Activated CD8-positive, alpha-beta T cell treated with anti-CD3 and anti-CD28 coated beads, Interleukin-2, amount 10 ng/mL, durations not matched to agents 7 days and 5 days (primary cell): ENCODE data around the gene PLCH1. TPM values are rescaled to one million over a fixed set of nuclear protein-coding genes. Genes with fewer than 3 reads are reported as not detected.

Experiments used
- ATAC-seq: fragments of 150-1000 bp; cut with Tn5 transposase; one replicate; pipeline ENCODE4 v1.10.0; 2021; ENCODE audit warnings: moderate library complexity
- CTCF ChIA-PET: fragments of 350-600 bp; sonication (Branson Sonifier 250); formaldehyde crosslinking; loops from one replicate; lab custom pipeline; 2021; ENCODE audit warnings: antibody characterized with exemption; lab: Charles Lee
- POLR2A ChIA-PET: fragments of 350-600 bp; sonication (Branson Sonifier 250); formaldehyde crosslinking; loops from one replicate; lab custom pipeline; 2021; ENCODE audit warnings: antibody characterized with exemption; lab: Charles Lee
- DNase-seq: peaks from one replicate; pipeline ENCODE4 v3.0.0-alpha.2; 2020
- H3K27ac Mint-ChIP-seq: one replicate; pipeline ENCODE4 v1.8.0; 2021; ENCODE audit warnings: mild to moderate bottlenecking, mixed read lengths
- H3K27me3 Mint-ChIP-seq: one replicate; pipeline ENCODE4 v1.8.0; 2021; ENCODE audit warnings: low read depth, mixed read lengths
- H3K36me3 Mint-ChIP-seq: one replicate; pipeline ENCODE4 v1.8.0; 2021; ENCODE audit warnings: low read depth, mixed read lengths
- H3K4me1 Mint-ChIP-seq: one replicate; pipeline ENCODE4 v1.8.0; 2021; ENCODE audit warnings: low read depth, mixed read lengths
- H3K4me3 Mint-ChIP-seq: one replicate; pipeline ENCODE4 v1.8.0; 2021; ENCODE audit warnings: mild to moderate bottlenecking, mixed read lengths
- H3K9me3 Mint-ChIP-seq: one replicate; pipeline ENCODE4 v1.8.0; 2022; ENCODE audit warnings: mixed read lengths; ENCODE audit not compliant: insufficient read depth
- total RNA-seq, 2 experiments: library from RNA; stranded (reverse); gene quantifications; one replicate each; pipeline ENCODE4 v1.2.3, GENCODE V29; 2021

PLCH1 gene
- total RNA-seq, 2 experiments from 2014 or later, result 2.0 to 2.4 TPM

DNA sequence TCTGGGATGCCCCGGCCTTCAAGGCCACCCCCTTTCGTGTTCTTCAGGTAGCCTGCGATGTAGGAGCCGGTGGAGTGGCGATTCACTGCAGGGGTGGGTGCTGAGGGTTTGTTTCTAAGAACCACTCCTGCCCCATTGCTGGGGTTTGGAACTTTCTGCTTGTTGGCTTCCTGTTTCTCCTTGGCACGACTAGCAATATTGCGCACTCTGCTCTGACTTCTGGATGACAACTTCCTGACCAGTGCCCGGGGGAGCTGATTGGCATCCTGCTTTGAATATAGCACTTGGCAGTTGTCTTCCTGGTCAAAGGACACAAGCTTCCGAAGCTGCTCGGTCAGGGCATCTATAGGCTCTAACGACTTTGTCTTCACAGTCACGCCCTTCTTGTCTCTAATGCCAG is 263.8 kb downstream of the PLCH1 start:
- POLR2A ChIA-PET, result no interaction called here
- H3K4me1 Mint-ChIP-seq, result peaks cover 2% of the 10 kb centered on the region

DNA sequence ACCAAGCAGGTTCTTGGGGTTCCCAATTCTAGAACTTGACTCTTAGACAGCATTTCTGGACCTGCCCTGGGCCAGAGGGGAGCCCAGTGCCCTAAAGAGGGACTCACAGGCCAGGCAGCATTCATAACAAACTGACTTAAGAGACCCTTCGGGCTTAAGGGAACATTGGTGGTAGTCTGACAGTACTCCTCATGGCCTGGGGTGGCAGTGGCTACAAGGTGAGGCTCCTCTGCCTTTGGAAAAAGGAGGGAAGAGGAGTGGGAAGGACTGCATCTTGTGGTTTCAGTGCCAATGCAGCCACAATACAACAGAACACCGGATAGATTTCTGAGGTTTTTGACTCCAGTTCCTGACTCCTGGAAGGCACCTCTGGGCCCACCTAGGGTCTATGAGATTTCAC is 279.2 kb downstream of the PLCH1 start:
- no peak for ATAC-seq
- Mint-ChIP-seq H3K9me3 (peaks cover 14% of the 10 kb centered on the region), H3K27me3 (no peaks in the 10 kb centered on the region), H3K36me3 (no peaks in the 10 kb centered on the region), H3K27ac (no peak overlapping the region), H3K4me3 (no peak overlapping the region), H3K4me1 (no peaks in the 10 kb centered on the region)
- ChIA-PET CTCF (no interaction called here), POLR2A (no interaction called here)
- no peak for DNase-seq

More for the DNA sequence above, 263.8 kb downstream of the PLCH1 start:
- H3K27ac Mint-ChIP-seq, result no peak overlapping the region
- ATAC-seq, result no peak
- peaks cover 7% of the 10 kb centered on the region for H3K27me3 Mint-ChIP-seq
- no peaks in the 10 kb centered on the region for H3K36me3 Mint-ChIP-seq
- H3K9me3 Mint-ChIP-seq, result no peaks in the 10 kb centered on the region
- no peak overlapping the region for H3K4me3 Mint-ChIP-seq
- no peak for DNase-seq
- CTCF ChIA-PET, result no interaction called here

DNA sequence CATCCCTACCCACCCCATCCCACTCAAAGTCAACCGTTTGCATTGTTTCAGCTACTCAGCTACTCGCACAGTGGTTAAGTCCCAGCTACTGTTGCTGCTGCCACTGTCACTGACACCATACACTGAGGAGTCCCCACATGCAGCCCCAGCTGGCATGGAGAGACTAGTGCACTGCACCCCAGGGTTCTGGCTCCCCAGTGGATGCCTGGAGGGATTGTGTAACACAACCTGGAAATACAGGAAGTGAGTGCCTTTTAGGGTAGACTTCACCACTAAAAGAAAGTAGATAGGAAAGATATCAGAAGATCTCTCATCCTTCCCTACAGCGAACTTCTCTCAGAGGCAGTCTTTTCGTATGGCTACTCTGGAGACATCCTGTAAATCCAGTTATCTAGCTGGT is 282.2 kb downstream of the PLCH1 start:
- DNase-seq (no peak), ATAC-seq (no peak)
- Mint-ChIP-seq H3K36me3 (no peaks in the 10 kb centered on the region), H3K27me3 (no peaks in the 10 kb centered on the region), H3K4me1 (no peaks in the 10 kb centered on the region), H3K27ac (no peak overlapping the region), H3K9me3 (peaks cover 8% of the 10 kb centered on the region), H3K4me3 (no peak overlapping the region)
- POLR2A ChIA-PET, result no interaction called here
- CTCF ChIA-PET, result no interaction called here

DNA sequence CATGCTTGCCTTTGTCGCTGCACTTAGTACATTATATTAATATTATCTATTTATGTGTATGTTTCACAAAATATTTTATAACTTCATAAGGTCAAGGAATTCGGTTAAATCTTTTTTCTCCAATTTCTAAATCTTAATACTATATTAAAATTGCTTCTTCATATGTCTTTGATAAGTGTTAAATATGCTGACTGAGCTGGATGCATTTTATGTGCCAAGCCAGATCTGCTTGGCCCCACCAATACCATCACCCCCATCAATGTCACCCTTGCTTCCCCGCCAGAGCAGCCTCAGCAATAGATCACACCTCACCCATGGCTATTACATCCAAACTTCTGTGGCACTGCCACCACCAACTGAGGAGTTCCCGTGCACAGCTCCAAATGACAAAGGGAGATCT is 287.3 kb downstream of the PLCH1 start:
- DNase-seq, result no peak
- ATAC-seq, result no peak
- Mint-ChIP-seq H3K27ac (no peak overlapping the region), H3K4me3 (no peak overlapping the region), H3K4me1 (no peaks in the 10 kb centered on the region), H3K36me3 (no peaks in the 10 kb centered on the region), H3K9me3 (no peaks in the 10 kb centered on the region), H3K27me3 (no peaks in the 10 kb centered on the region)
- ChIA-PET CTCF (no interaction called here), POLR2A (no interaction called here)

DNA sequence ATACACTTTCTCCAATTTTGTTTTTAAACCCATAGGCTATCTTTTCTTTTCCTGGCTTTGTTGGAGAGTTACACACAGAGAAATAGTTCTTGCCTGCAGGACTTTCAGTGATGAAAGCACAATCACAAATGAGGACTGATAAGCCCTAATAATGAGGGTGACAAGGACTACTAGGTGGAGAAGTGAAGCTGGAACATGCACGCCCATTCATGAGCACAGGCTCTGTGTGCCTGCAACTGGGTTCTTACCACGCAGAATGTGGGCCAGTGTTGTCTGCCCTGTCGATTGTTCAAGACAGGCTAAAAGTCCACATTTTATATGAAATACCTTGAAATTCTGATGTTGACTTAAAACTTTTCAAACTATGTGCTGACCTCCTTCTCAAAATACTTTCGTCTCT is 289.1 kb downstream of the PLCH1 start:
- Mint-ChIP-seq H3K9me3 (no peaks in the 10 kb centered on the region), H3K27me3 (no peaks in the 10 kb centered on the region), H3K36me3 (no peaks in the 10 kb centered on the region), H3K4me1 (no peaks in the 10 kb centered on the region), H3K27ac (no peak overlapping the region), H3K4me3 (no peak overlapping the region)
- ATAC-seq (no peak), DNase-seq (no peak)
- POLR2A ChIA-PET, result no interaction called here
- CTCF ChIA-PET, result no interaction called here

DNA sequence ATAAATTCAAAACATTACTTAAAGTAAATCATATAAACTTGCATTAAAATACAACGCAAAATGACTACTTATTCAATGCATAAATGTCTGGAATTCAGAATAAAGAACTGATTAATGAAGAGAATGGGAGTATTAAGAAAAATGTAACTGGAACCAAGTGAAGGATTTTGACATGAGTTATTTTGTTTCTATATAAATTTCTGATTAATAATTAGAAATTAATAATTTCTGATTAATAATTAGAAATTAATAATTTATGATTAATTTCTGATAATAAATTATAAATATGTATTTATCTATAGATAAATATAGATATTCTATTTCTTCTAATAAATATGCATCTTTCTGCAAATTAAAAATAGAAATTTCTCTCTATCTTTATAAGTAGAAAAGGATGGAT is 291.4 kb downstream of the PLCH1 start:
- no peaks in the 10 kb centered on the region for H3K9me3 Mint-ChIP-seq
- no peaks in the 10 kb centered on the region for H3K4me1 Mint-ChIP-seq
- POLR2A ChIA-PET, result no interaction called here
- DNase-seq (no peak), ATAC-seq (no peak)
- H3K4me3 Mint-ChIP-seq, result no peak overlapping the region
- no peaks in the 10 kb centered on the region for H3K36me3 Mint-ChIP-seq
- no peak overlapping the region for H3K27ac Mint-ChIP-seq
- CTCF ChIA-PET, result no interaction called here
- H3K27me3 Mint-ChIP-seq, result no peaks in the 10 kb centered on the region

DNA sequence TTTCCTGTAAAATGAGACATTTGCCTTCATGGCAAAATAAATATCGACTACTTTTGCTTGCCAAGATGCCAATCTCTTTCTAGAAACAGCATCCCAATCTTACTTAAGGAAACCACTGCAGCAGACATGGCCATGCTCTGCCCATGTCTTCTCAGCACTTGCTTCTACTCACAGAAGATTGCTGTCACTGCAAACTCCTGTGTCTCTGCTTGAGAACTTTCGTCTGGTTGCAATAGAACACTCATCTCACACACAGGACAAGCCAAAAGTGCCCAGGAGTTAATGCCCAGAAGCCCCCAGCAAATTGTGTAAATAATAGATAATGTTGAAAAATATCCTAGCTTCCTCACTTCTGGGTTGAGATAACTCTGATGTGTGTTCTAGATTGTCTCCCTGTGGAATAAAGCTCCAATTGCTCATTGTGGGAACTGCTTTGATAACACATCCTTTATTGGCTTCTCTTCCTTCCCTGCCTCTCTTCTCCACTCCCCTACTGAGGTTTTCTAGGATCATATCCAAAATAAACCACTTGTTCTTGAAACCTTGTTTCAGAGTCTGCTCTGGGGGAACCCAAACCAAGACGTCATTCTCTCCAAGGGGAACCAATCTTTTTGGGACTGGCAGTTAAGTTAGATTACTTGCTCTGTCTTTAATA is 295.1 kb downstream of the PLCH1 start:
- POLR2A ChIA-PET, result no interaction called here

DNA sequence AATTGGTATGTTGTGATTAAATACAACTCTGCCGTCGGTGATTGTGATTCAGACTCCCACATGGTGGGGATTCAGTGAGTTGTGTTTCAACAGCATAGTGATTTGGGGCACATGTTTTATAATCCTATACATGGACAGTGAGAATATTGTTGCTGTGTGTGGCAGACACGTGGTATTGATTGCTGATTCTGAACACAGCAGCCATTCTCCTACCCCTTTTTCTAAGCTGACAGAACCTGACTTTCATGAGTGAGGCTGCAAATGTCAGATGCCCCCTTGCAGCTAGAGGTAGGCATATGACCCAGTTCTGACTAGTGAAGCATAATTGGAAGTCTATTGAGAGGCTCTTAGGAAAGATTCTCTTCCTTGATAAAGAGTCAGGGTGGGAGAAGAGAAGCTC is 296.3 kb downstream of the PLCH1 start:
- no peak overlapping the region for H3K27ac Mint-ChIP-seq
- H3K27me3 Mint-ChIP-seq, result no peaks in the 10 kb centered on the region
- H3K36me3 Mint-ChIP-seq, result no peaks in the 10 kb centered on the region
- no peaks in the 10 kb centered on the region for H3K9me3 Mint-ChIP-seq
- ChIA-PET POLR2A (no interaction called here), CTCF (no interaction called here)
- DNase-seq (no peak), ATAC-seq (no peak)
- no peaks in the 10 kb centered on the region for H3K4me1 Mint-ChIP-seq
- no peak overlapping the region for H3K4me3 Mint-ChIP-seq

More for the DNA sequence above, 295.1 kb downstream of the PLCH1 start:
- DNase-seq (no peak), ATAC-seq (no peak)
- CTCF ChIA-PET, result no interaction called here
- H3K27ac Mint-ChIP-seq, result no peak overlapping the region
- no peaks in the 10 kb centered on the region for H3K27me3 Mint-ChIP-seq
- H3K36me3 Mint-ChIP-seq, result no peaks in the 10 kb centered on the region
- no peaks in the 10 kb centered on the region for H3K9me3 Mint-ChIP-seq
- no peaks in the 10 kb centered on the region for H3K4me1 Mint-ChIP-seq
- no peak overlapping the region for H3K4me3 Mint-ChIP-seq

DNA sequence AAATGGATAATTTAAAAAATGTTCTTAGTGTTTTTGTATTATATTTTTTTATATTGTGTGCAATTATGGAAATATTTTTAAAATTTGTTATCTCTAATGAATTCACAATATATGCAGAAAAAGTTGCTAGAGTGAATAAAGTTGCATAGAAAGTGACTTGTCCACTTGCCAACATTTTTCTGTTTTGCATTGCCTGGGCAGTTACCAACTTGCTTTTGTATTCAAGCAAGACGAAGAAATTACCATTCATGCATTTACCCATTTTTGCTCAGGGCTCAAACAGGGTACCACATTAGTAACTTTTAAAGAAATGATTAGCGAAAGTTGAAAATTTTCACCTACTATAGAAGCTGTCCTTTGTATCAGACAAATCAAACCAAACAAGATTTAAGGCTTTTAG is 298.5 kb downstream of the PLCH1 start:
- Mint-ChIP-seq H3K27me3 (no peaks in the 10 kb centered on the region), H3K36me3 (no peaks in the 10 kb centered on the region), H3K4me3 (no peak overlapping the region), H3K27ac (no peak overlapping the region), H3K9me3 (no peaks in the 10 kb centered on the region), H3K4me1 (no peaks in the 10 kb centered on the region)
- no peak for ATAC-seq
- ChIA-PET POLR2A (no interaction called here), CTCF (no interaction called here)
- no peak for DNase-seq

DNA sequence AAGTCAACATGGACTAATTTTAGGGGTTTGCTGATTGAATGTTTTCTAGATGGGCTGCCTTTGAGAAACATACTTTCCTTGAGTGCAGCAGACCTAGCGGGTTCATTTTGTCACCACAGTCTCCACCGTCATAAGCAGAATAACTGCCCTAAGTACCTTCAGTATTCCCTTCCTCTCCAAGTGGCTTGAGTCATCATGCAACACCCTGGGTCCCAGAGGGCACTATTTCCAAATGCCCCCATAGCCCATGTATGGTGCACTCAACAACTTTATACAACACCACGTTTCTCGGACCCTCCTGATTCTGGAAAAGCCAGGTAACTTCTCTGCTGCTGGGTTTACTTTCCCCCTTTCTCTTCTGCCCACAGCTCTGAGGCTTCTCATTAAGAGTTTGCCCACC is 300.1 kb downstream of the PLCH1 start:
- no peak overlapping the region for H3K4me3 Mint-ChIP-seq
- ChIA-PET CTCF (no interaction called here), POLR2A (no interaction called here)
- ATAC-seq (no peak), DNase-seq (no peak)
- no peaks in the 10 kb centered on the region for H3K4me1 Mint-ChIP-seq
- no peaks in the 10 kb centered on the region for H3K9me3 Mint-ChIP-seq
- H3K27ac Mint-ChIP-seq, result no peak overlapping the region
- no peaks in the 10 kb centered on the region for H3K27me3 Mint-ChIP-seq
- no peaks in the 10 kb centered on the region for H3K36me3 Mint-ChIP-seq

DNA sequence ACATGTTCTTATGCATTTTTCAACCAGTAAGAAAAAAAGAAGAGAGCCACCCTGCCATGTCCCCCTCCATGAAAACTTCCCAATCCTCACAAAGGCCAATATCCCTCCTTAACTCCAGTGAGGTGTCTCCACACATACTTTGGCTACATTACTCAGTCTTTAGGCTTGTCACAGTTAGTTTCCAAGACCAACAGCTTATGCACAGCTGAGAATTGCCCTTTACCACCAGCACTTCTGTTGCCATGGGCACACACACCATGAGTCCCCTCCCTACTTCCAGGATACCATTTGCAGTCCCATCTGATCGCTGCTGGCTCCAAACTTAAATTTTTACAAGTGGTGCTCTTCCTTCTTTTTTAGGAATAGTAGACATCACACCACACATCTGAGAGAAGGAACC is 301.1 kb downstream of the PLCH1 start:
- ATAC-seq, result no peak
- Mint-ChIP-seq H3K4me3 (no peak overlapping the region), H3K36me3 (no peaks in the 10 kb centered on the region), H3K4me1 (no peaks in the 10 kb centered on the region), H3K27me3 (no peaks in the 10 kb centered on the region), H3K9me3 (no peaks in the 10 kb centered on the region), H3K27ac (no peak overlapping the region)
- ChIA-PET CTCF (no interaction called here), POLR2A (no interaction called here)
- DNase-seq, result no peak

DNA sequence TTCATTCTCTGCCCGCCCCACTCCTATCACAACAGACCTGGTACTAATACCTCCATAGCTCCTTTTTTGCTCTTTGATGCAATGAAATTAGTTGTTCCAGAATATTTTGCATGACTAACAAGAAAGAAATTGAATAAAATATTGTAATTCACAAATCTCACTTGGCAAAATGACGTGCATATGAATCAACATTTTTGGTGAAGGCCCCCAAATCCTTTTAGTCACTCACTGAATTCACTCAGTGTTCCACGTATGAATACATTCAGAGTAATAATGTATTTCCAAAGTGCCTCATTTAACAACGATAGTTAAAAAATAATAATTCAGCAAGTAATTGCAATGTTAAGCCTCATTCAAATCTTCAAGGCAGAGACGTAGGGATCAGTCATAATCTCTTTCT is 302.8 kb downstream of the PLCH1 start:
- Mint-ChIP-seq H3K36me3 (no peaks in the 10 kb centered on the region), H3K4me3 (no peak overlapping the region), H3K4me1 (no peaks in the 10 kb centered on the region), H3K27ac (no peak overlapping the region), H3K9me3 (no peaks in the 10 kb centered on the region), H3K27me3 (no peaks in the 10 kb centered on the region)
- CTCF ChIA-PET, result no interaction called here
- POLR2A ChIA-PET, result no interaction called here
- DNase-seq (no peak), ATAC-seq (no peak)

DNA sequence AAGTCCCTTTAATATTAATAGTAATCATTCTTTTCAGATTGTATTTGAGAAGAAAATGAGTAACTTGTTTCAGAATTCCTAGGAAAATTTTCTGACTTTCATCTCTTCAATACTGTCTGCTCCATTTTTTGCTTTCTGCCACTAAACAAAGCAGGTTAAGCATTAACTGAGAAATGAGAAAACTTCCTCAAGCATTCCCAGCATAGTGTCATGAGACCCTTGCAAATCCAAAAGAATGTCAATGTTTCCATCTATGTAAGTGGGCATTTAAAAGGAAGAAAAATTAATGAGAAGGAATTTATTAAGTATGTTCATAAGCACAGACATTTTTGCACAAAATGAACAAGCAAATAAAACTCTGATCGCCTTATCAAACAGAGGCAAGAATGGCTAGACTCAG is 303.4 kb downstream of the PLCH1 start:
- Mint-ChIP-seq H3K27ac (no peak overlapping the region), H3K27me3 (no peaks in the 10 kb centered on the region), H3K9me3 (no peaks in the 10 kb centered on the region), H3K4me1 (no peaks in the 10 kb centered on the region), H3K36me3 (no peaks in the 10 kb centered on the region), H3K4me3 (no peak overlapping the region)
- ChIA-PET CTCF (no interaction called here), POLR2A (no interaction called here)
- ATAC-seq (no peak), DNase-seq (no peak)
